ENCODE measurements around the gene PRPF38A. TPM values are rescaled to one million over a fixed set of nuclear protein-coding genes. Genes with fewer than 3 reads are reported as not detected.
A peak's percentile ranks its signal among the peaks of the same experiment; 100 is the strongest.
"Not testable (repeated sequence)": the region's sequence is repeated elsewhere in the genome, so short reads cannot be mapped to it uniquely, and the experiment has no call there.

PRPF38A gene
- 33.9 TPM for polyA plus RNA-seq (2013, experiment 1 of 2; ENCODE audit: insufficient read length)
- polyA plus RNA-seq (2013, experiment 2 of 2; ENCODE audit: insufficient read length): 36.5 TPM

- peak; percentile 97 for DNase-seq
Measured at GRCh38 chr1:52404116-52404974, at the start of gene PRPF38A, which contains the start of gene ORC1. Gene PRPF38A (plus strand): TSS chr1:52404602. CDS start chr1:52404750, 148 bp downstream. Gene ORC1 (minus strand): TSS chr1:52404423. CDS start chr1:52402223, 2,200 bp downstream.

- no peak for DNase-seq
Measured at GRCh38 chr1:52355436-52355835, 49.0 kb upstream of the PRPF38A start.

GRCh38 chr1:52355847-52356505 lies 48.4 kb upstream of the PRPF38A start:
- DNase-seq: no peak

- no peak for DNase-seq
Measured at GRCh38 chr1:52356818-52357355, 47.5 kb upstream of the PRPF38A start.

GRCh38 chr1:52357397-52357796 lies 47.0 kb upstream of the PRPF38A start:
- DNase-seq: no peak

- no peak for DNase-seq
Measured at GRCh38 chr1:52358851-52359497, 45.4 kb upstream of the PRPF38A start.

- DNase-seq: no peak
Measured at GRCh38 chr1:52359676-52360594, 44.5 kb upstream of the PRPF38A start.

- no peak for DNase-seq
Measured at GRCh38 chr1:52360595-52360968, 43.8 kb upstream of the PRPF38A start.

GRCh38 chr1:52364235-52364839 lies 40.1 kb upstream of the PRPF38A start:
- no peak for DNase-seq

- DNase-seq: peak; percentile 73
Measured at GRCh38 chr1:52365071-52365745, 39.2 kb upstream of the PRPF38A start.

- DNase-seq: peak; percentile 95
Measured at GRCh38 chr1:52365746-52366516, 38.5 kb upstream of the PRPF38A start, which contains the start of gene CC2D1B. Gene CC2D1B (minus strand): TSS chr1:52366205. CDS start chr1:52364620, 1,585 bp downstream.

- no peak for DNase-seq
Measured at GRCh38 chr1:52366517-52366827, 37.9 kb upstream of the PRPF38A start.

- no peak for DNase-seq
Measured at GRCh38 chr1:52367272-52367671, 37.1 kb upstream of the PRPF38A start.

- peak; percentile 37 for DNase-seq
Measured at GRCh38 chr1:52368383-52369172, 35.8 kb upstream of the PRPF38A start.

GRCh38 chr1:52369851-52370250 lies 34.6 kb upstream of the PRPF38A start:
- not testable (repeated sequence) for DNase-seq

- no peak for DNase-seq
Measured at GRCh38 chr1:52385376-52385775, 19.0 kb upstream of the PRPF38A start.

GRCh38 chr1:52386458-52386857 lies 17.9 kb upstream of the PRPF38A start:
- no peak for DNase-seq

GRCh38 chr1:52393174-52393573 lies 11.2 kb upstream of the PRPF38A start:
- no peak for DNase-seq

- DNase-seq: no peak
Measured at GRCh38 chr1:52399629-52400028, 4.8 kb upstream of the PRPF38A start.
